ENCODE measurements around the gene PTPRK.
A peak's percentile ranks its signal among the peaks of the same experiment; 100 is the strongest.

PTPRK gene

GRCh38 chr6:128018821-128019220, 501.6 kb downstream of the PTPRK start:
- Histone ChIP-seq H3K36me3 (ENCODE audit: control insufficient read depth, insufficient read depth, low read length) (no peaks in the 10 kb centered on the region), H3K9ac (ENCODE audit: low read length) (no peak overlapping the region), H3K27ac (ENCODE audit: low read depth, low read length) (no peak overlapping the region), H3K27me3 (ENCODE audit: control insufficient read depth, insufficient read depth, low read length) (no peaks in the 10 kb centered on the region), H3K4me3 (ENCODE audit: low read depth, low read length) (no peak overlapping the region), H3K4me1 (ENCODE audit: control insufficient read depth, insufficient read depth, low read length) (peaks cover 2% of the 10 kb centered on the region; the same call in 1 of the 2 replicates), H3K9me3 (ENCODE audit: control insufficient read depth, insufficient read depth, low read depth, low read length) (no peaks in the 10 kb centered on the region)

- H3K27ac ChIP-seq (ENCODE audit: low read depth, low read length): no peak overlapping the region
- no peak overlapping the region for H3K4me3 ChIP-seq (ENCODE audit: low read depth, low read length)
- no peak overlapping the region for H3K9ac ChIP-seq (ENCODE audit: low read length)
- peaks cover 2% of the 10 kb centered on the region; the same call in 1 of the 2 replicates for H3K4me1 ChIP-seq (ENCODE audit: control insufficient read depth, insufficient read depth, low read length)
- H3K36me3 ChIP-seq (ENCODE audit: control insufficient read depth, insufficient read depth, low read length): no peaks in the 10 kb centered on the region
- no peaks in the 10 kb centered on the region for H3K27me3 ChIP-seq (ENCODE audit: control insufficient read depth, insufficient read depth, low read length)
- no peaks in the 10 kb centered on the region for H3K9me3 ChIP-seq (ENCODE audit: control insufficient read depth, insufficient read depth, low read depth, low read length)
These were observed 503.1 kb downstream of the PTPRK start for GRCh38 chr6:128017288-128017687.

GRCh38 chr6:128007658-128008057, 512.7 kb downstream of the PTPRK start:
- Histone ChIP-seq H3K4me1 (ENCODE audit: control insufficient read depth, insufficient read depth, low read length) (no peaks in the 10 kb centered on the region), H3K9ac (ENCODE audit: low read length) (no peak overlapping the region), H3K9me3 (ENCODE audit: control insufficient read depth, insufficient read depth, low read depth, low read length) (no peaks in the 10 kb centered on the region), H3K27ac (ENCODE audit: low read depth, low read length) (no peak overlapping the region), H3K4me3 (ENCODE audit: low read depth, low read length) (no peak overlapping the region), H3K36me3 (ENCODE audit: control insufficient read depth, insufficient read depth, low read length) (no peaks in the 10 kb centered on the region), H3K27me3 (ENCODE audit: control insufficient read depth, insufficient read depth, low read length) (no peaks in the 10 kb centered on the region)

- Histone ChIP-seq H3K36me3 (ENCODE audit: control insufficient read depth, insufficient read depth, low read length) (no peaks in the 10 kb centered on the region), H3K27me3 (ENCODE audit: control insufficient read depth, insufficient read depth, low read length) (no peaks in the 10 kb centered on the region), H3K27ac (ENCODE audit: low read depth, low read length) (no peak overlapping the region), H3K4me3 (ENCODE audit: low read depth, low read length) (no peak overlapping the region), H3K4me1 (ENCODE audit: control insufficient read depth, insufficient read depth, low read length) (no peaks in the 10 kb centered on the region), H3K9me3 (ENCODE audit: control insufficient read depth, insufficient read depth, low read depth, low read length) (no peaks in the 10 kb centered on the region), H3K9ac (ENCODE audit: low read length) (no peak overlapping the region)
These were observed 515.4 kb downstream of the PTPRK start for GRCh38 chr6:128005009-128005408.

- Histone ChIP-seq H3K27ac (ENCODE audit: low read depth, low read length) (0 out of 2 replicates have a peak overlapping the region, but pooled peaks have one; percentile 23), H3K27me3 (ENCODE audit: control insufficient read depth, insufficient read depth, low read length) (no peaks in the 10 kb centered on the region), H3K4me1 (ENCODE audit: control insufficient read depth, insufficient read depth, low read length) (no peaks in the 10 kb centered on the region), H3K9me3 (ENCODE audit: control insufficient read depth, insufficient read depth, low read depth, low read length) (no peaks in the 10 kb centered on the region), H3K36me3 (ENCODE audit: control insufficient read depth, insufficient read depth, low read length) (no peaks in the 10 kb centered on the region), H3K9ac (ENCODE audit: low read length) (no peak overlapping the region), H3K4me3 (ENCODE audit: low read depth, low read length) (no peak overlapping the region)
These were observed 520.0 kb downstream of the PTPRK start for GRCh38 chr6:128000363-128000762.

GRCh38 chr6:127998985-127999384, 521.4 kb downstream of the PTPRK start:
- H3K9me3 ChIP-seq (ENCODE audit: control insufficient read depth, insufficient read depth, low read depth, low read length): no peaks in the 10 kb centered on the region
- H3K36me3 ChIP-seq (ENCODE audit: control insufficient read depth, insufficient read depth, low read length): no peaks in the 10 kb centered on the region
- no peaks in the 10 kb centered on the region for H3K4me1 ChIP-seq (ENCODE audit: control insufficient read depth, insufficient read depth, low read length)
- H3K27ac ChIP-seq (ENCODE audit: low read depth, low read length): no peak overlapping the region
- no peak overlapping the region for H3K9ac ChIP-seq (ENCODE audit: low read length)
- no peak overlapping the region for H3K4me3 ChIP-seq (ENCODE audit: low read depth, low read length)
- H3K27me3 ChIP-seq (ENCODE audit: control insufficient read depth, insufficient read depth, low read length): no peaks in the 10 kb centered on the region

- H3K27ac ChIP-seq (ENCODE audit: low read depth, low read length): no peak overlapping the region
- no peaks in the 10 kb centered on the region for H3K27me3 ChIP-seq (ENCODE audit: control insufficient read depth, insufficient read depth, low read length)
- H3K4me3 ChIP-seq (ENCODE audit: low read depth, low read length): no peak overlapping the region
- no peaks in the 10 kb centered on the region for H3K4me1 ChIP-seq (ENCODE audit: control insufficient read depth, insufficient read depth, low read length)
- H3K36me3 ChIP-seq (ENCODE audit: control insufficient read depth, insufficient read depth, low read length): no peaks in the 10 kb centered on the region
- H3K9me3 ChIP-seq (ENCODE audit: control insufficient read depth, insufficient read depth, low read depth, low read length): no peaks in the 10 kb centered on the region
- H3K9ac ChIP-seq (ENCODE audit: low read length): no peak overlapping the region
These were observed 522.8 kb downstream of the PTPRK start for GRCh38 chr6:127997496-127998164.

GRCh38 chr6:127996925-127997324, 523.5 kb downstream of the PTPRK start:
- no peak overlapping the region for H3K27ac ChIP-seq (ENCODE audit: low read depth, low read length)
- H3K27me3 ChIP-seq (ENCODE audit: control insufficient read depth, insufficient read depth, low read length): no peaks in the 10 kb centered on the region
- no peak overlapping the region for H3K9ac ChIP-seq (ENCODE audit: low read length)
- H3K36me3 ChIP-seq (ENCODE audit: control insufficient read depth, insufficient read depth, low read length): no peaks in the 10 kb centered on the region
- H3K4me1 ChIP-seq (ENCODE audit: control insufficient read depth, insufficient read depth, low read length): no peaks in the 10 kb centered on the region
- no peaks in the 10 kb centered on the region for H3K9me3 ChIP-seq (ENCODE audit: control insufficient read depth, insufficient read depth, low read depth, low read length)
- no peak overlapping the region for H3K4me3 ChIP-seq (ENCODE audit: low read depth, low read length)

GRCh38 chr6:127992144-127992543, 528.3 kb downstream of the PTPRK start:
- Histone ChIP-seq H3K9ac (ENCODE audit: low read length) (no peak overlapping the region), H3K9me3 (ENCODE audit: control insufficient read depth, insufficient read depth, low read depth, low read length) (no peaks in the 10 kb centered on the region)

GRCh38 chr6:127990074-127990473, 530.3 kb downstream of the PTPRK start:
- H3K9me3 ChIP-seq (ENCODE audit: control insufficient read depth, insufficient read depth, low read depth, low read length): no peaks in the 10 kb centered on the region
- H3K27ac ChIP-seq (ENCODE audit: low read depth, low read length): no peak overlapping the region

More at GRCh38 chr6:127992144-127992543, 528.3 kb downstream of the PTPRK start:
- Histone ChIP-seq H3K4me3 (ENCODE audit: low read depth, low read length) (no peak overlapping the region), H3K27me3 (ENCODE audit: control insufficient read depth, insufficient read depth, low read length) (no peaks in the 10 kb centered on the region), H3K4me1 (ENCODE audit: control insufficient read depth, insufficient read depth, low read length) (no peaks in the 10 kb centered on the region), H3K27ac (ENCODE audit: low read depth, low read length) (no peak overlapping the region), H3K36me3 (ENCODE audit: control insufficient read depth, insufficient read depth, low read length) (no peaks in the 10 kb centered on the region)

GRCh38 chr6:127980996-127981395, 539.4 kb downstream of the PTPRK start:
- H3K9me3 ChIP-seq (ENCODE audit: control insufficient read depth, insufficient read depth, low read depth, low read length): no peaks in the 10 kb centered on the region
- no peaks in the 10 kb centered on the region for H3K27me3 ChIP-seq (ENCODE audit: control insufficient read depth, insufficient read depth, low read length)
- peaks cover 19% of the 10 kb centered on the region for H3K36me3 ChIP-seq (ENCODE audit: control insufficient read depth, insufficient read depth, low read length)
- H3K4me3 ChIP-seq (ENCODE audit: low read depth, low read length): no peak overlapping the region
- H3K4me1 ChIP-seq (ENCODE audit: control insufficient read depth, insufficient read depth, low read length): peaks cover 18% of the 10 kb centered on the region
- H3K9ac ChIP-seq (ENCODE audit: low read length): no peak overlapping the region
- no peak overlapping the region for H3K27ac ChIP-seq (ENCODE audit: low read depth, low read length)

More at GRCh38 chr6:127990074-127990473, 530.3 kb downstream of the PTPRK start:
- Histone ChIP-seq H3K27me3 (ENCODE audit: control insufficient read depth, insufficient read depth, low read length) (no peaks in the 10 kb centered on the region), H3K36me3 (ENCODE audit: control insufficient read depth, insufficient read depth, low read length) (no peaks in the 10 kb centered on the region), H3K9ac (ENCODE audit: low read length) (no peak overlapping the region), H3K4me3 (ENCODE audit: low read depth, low read length) (no peak overlapping the region), H3K4me1 (ENCODE audit: control insufficient read depth, insufficient read depth, low read length) (no peaks in the 10 kb centered on the region)

All from HUES6 (cell line).